ENCODE measurements around the gene TIE1. TPM values are rescaled to one million over a fixed set of nuclear protein-coding genes. Genes with fewer than 3 reads are reported as not detected.

Gene TIE1
- total and polyA plus RNA-seq, 9 of the 15 experiments (the other 6 are each of a cell fraction or from before 2014, with no cell fraction given) = 0.07 to 0.49 (median 0.14) TPM; not detected in 4

GRCh38 chr1:43329995-43330751 is 29.4 kb downstream of the TIE1 start (continued):
- TF ChIP-seq GTF2B (IDR thresholded peaks at IDR 0.05; ENCODE audit: extremely low read depth, insufficient read length) (no peak), ZNF436 (CRISPR knock-in tag; IDR thresholded peaks at IDR 0.05) (no peak), ATF6 (CRISPR knock-in tag; IDR thresholded peaks at IDR 0.05) (no peak), NCOA6 (IDR thresholded peaks at IDR 0.05) (no peak), CCAR2 (IDR thresholded peaks at IDR 0.05; ENCODE audit: low read depth, low read length) (no peak), KHSRP (IDR thresholded peaks at IDR 0.05) (no peak), TCF7 (IDR thresholded peaks at IDR 0.05; ENCODE audit: borderline replicate concordance) (no peak), KAT2B (IDR thresholded peaks at IDR 0.05; ENCODE audit: low read depth, low read length) (no peak), SLC30A9 (CRISPR knock-in tag; IDR thresholded peaks at IDR 0.05) (no peak), HNRNPL (IDR thresholded peaks at IDR 0.05; ENCODE audit: low read depth, low read length) (no peak), NCOA4 (IDR thresholded peaks at IDR 0.05; ENCODE audit: partially characterized antibody) (no peak), ZNF282 (CRISPR knock-in tag; IDR thresholded peaks at IDR 0.05) (no peak), YY1 (IDR thresholded peaks at IDR 0.05; ENCODE audit: borderline replicate concordance in 1 of 3, control insufficient read depth in 1 of 3, extremely low read depth in 1 of 3, insufficient read depth in 3 of 3, insufficient read length in 1 of 3, insufficient replicate concordance in 2 of 3, low read depth in 1 of 3, low read length in 2 of 3) (peak in 1 of 3 experiments; percentile 43), FUS (optimal IDR thresholded peaks at IDR 0.05; ENCODE audit: low read depth, low read length) (no peak), EP300 (IDR thresholded peaks at IDR 0.05; ENCODE audit: low read length) (peak; percentile 80), KDM5B (IDR thresholded peaks at IDR 0.05; ENCODE audit: insufficient replicate concordance, low read depth, low read length) (peak; percentile 50), ZHX1 (conservative IDR thresholded peaks at IDR 0.05; ENCODE audit: low read length) (no peak), ELK3 (CRISPR knock-in tag; IDR thresholded peaks at IDR 0.05) (no peak), TRIM24 (IDR thresholded peaks at IDR 0.05) (no peak), HNRNPUL1 (IDR thresholded peaks at IDR 0.05; ENCODE audit: low read length) (no peak; the same call in 1 of the 2 replicates), CBX2 (IDR thresholded peaks at IDR 0.05; ENCODE audit: insufficient read depth, low read length, poor library complexity, severe bottlenecking) (no peak), ZNF766 (CRISPR knock-in tag; conservative IDR thresholded peaks at IDR 0.05) (no peak), ZFPM2 (CRISPR knock-in tag; IDR thresholded peaks at IDR 0.05) (no peak)
